Endothelial cell (in vitro differentiated cells): ENCODE data around the gene GREB1. TPM values are rescaled to one million over a fixed set of nuclear protein-coding genes. Genes with fewer than 3 reads are reported as not detected.
A peak's percentile ranks its signal among the peaks of the same experiment; 100 is the strongest.

ENCODE experiments used
- DNase-seq: peaks from one replicate; pipeline ENCODE4 v3.0.0; 2021; ENCODE audit warnings: low spot score
- H3K27ac Mint-ChIP-seq: one replicate; pipeline ENCODE4 v1.8.0; 2021; ENCODE audit warnings: mixed read lengths, inconsistent platforms; ENCODE audit not compliant: unreplicated experiment
- H3K27me3 Mint-ChIP-seq: one replicate; pipeline ENCODE4 v1.8.0; 2021; ENCODE audit warnings: mild to moderate bottlenecking, moderate library complexity, mixed read lengths, inconsistent platforms; ENCODE audit not compliant: unreplicated experiment
- H3K36me3 Mint-ChIP-seq: one replicate; pipeline ENCODE4 v1.8.0; 2021; ENCODE audit warnings: mild to moderate bottlenecking, low read depth, mixed read lengths, inconsistent platforms; ENCODE audit not compliant: unreplicated experiment
- H3K4me1 Mint-ChIP-seq: one replicate; pipeline ENCODE4 v1.8.0; 2021; ENCODE audit warnings: mild to moderate bottlenecking, mixed read lengths, inconsistent platforms; ENCODE audit not compliant: unreplicated experiment
- H3K4me3 Mint-ChIP-seq: one replicate; pipeline ENCODE4 v1.8.0; 2021; ENCODE audit warnings: mild to moderate bottlenecking, mixed read lengths, inconsistent platforms; ENCODE audit not compliant: unreplicated experiment
- H3K9me3 Mint-ChIP-seq: one replicate; pipeline ENCODE4 v1.8.0; 2021; ENCODE audit warnings: mixed read lengths, inconsistent platforms; ENCODE audit not compliant: unreplicated experiment
- CTCF ChIP-seq: fragments of 200-600 bp; sonication (generic); IDR thresholded peaks from one replicate; pipeline ENCODE4 v1.5.0; 2021; ENCODE audit warnings: antibody characterized with exemption; ENCODE audit not compliant: unreplicated experiment
- total RNA-seq: library from RNA; stranded (reverse); fragmentation: NEBNext Ultra II Directional; extraction: Animal tissue kit (Norgen Biotek cat#: 25700); gene quantifications from one replicate; pipeline ENCODE4 v1.2.1, GENCODE V29; 2021; ENCODE audit not compliant: unreplicated experiment

The GREB1 gene
- total RNA-seq, 1 donor from 2014 or later: 35.9 TPM

GRCh38 chr2:11669454-11670291 lies 135.8 kb downstream of the GREB1 start, which contains the start of gene NTSR2:
Gene NTSR2, minus strand, starts transcription at chr2:11670195. Its CDS starts 66 bp downstream, at chr2:11670129.
- Mint-ChIP-seq H3K27me3 (peaks cover 10% of the 10 kb centered on the region), H3K36me3 (peaks cover 5% of the 10 kb centered on the region), H3K27ac (no peak within 1 kb of the TSS), H3K9me3 (no peaks in the 10 kb centered on the region), H3K4me3 (peak within 1 kb of the TSS; percentile 52), H3K4me1 (peaks cover 4% of the 10 kb centered on the region)
- DNase-seq: peak; percentile 77
- no peak for TF ChIP-seq CTCF

GRCh38 chr2:11672407-11672806 lies 138.6 kb downstream of the GREB1 start:
- Mint-ChIP-seq H3K4me1 (peaks cover 4% of the 10 kb centered on the region), H3K27ac (no peak overlapping the region), H3K27me3 (peaks cover 7% of the 10 kb centered on the region), H3K9me3 (no peaks in the 10 kb centered on the region), H3K4me3 (no peak overlapping the region), H3K36me3 (peaks cover 5% of the 10 kb centered on the region)
- TF ChIP-seq CTCF: no peak
- DNase-seq: no peak

GRCh38 chr2:11674983-11675382 lies 141.1 kb downstream of the GREB1 start:
- no peak overlapping the region for H3K4me3 Mint-ChIP-seq
- H3K27me3 Mint-ChIP-seq: peaks cover 10% of the 10 kb centered on the region
- no peak for DNase-seq
- H3K4me1 Mint-ChIP-seq: peaks cover 4% of the 10 kb centered on the region
- H3K9me3 Mint-ChIP-seq: no peaks in the 10 kb centered on the region
- peaks cover 5% of the 10 kb centered on the region for H3K36me3 Mint-ChIP-seq
- H3K27ac Mint-ChIP-seq: no peak overlapping the region
- no peak for TF ChIP-seq CTCF

GRCh38 chr2:11675423-11676112 lies 141.7 kb downstream of the GREB1 start:
- DNase-seq: no peak
- H3K9me3 Mint-ChIP-seq: no peaks in the 10 kb centered on the region
- H3K27ac Mint-ChIP-seq: no peak overlapping the region
- no peak overlapping the region for H3K4me3 Mint-ChIP-seq
- TF ChIP-seq CTCF: no peak
- H3K36me3 Mint-ChIP-seq: peaks cover under 1% of the 10 kb centered on the region
- peaks cover 5% of the 10 kb centered on the region for H3K27me3 Mint-ChIP-seq
- peaks cover 4% of the 10 kb centered on the region for H3K4me1 Mint-ChIP-seq

- TF ChIP-seq CTCF: no peak
- no peak overlapping the region for H3K27ac Mint-ChIP-seq
- no peaks in the 10 kb centered on the region for H3K9me3 Mint-ChIP-seq
- H3K4me3 Mint-ChIP-seq: no peak overlapping the region
- DNase-seq: no peak
- no peaks in the 10 kb centered on the region for H3K36me3 Mint-ChIP-seq
- peaks cover 10% of the 10 kb centered on the region for H3K4me1 Mint-ChIP-seq
- H3K27me3 Mint-ChIP-seq: peaks cover 8% of the 10 kb centered on the region
Observed at GRCh38 chr2:11676640-11677039, 142.8 kb downstream of the GREB1 start.
